ENCODE results near the gene SPSB2.

The SPSB2 gene

GRCh38 chr12:6825398-6826124 is 47.5 kb downstream of the SPSB2 start:
- Histone ChIP-seq H3K9ac (no peak overlapping the region), H3K4me3 (no peak overlapping the region), H3K36me3 (no peaks in the 10 kb centered on the region), H4K20me1 (peaks cover 0 to 61% (median 43%) of the 10 kb centered on the region in 11 experiments; a peak in 16 of 22 replicates), H3K4me1 (peaks cover 33 to 49% (median 43%) of the 10 kb centered on the region in 10 experiments), H3K4me2 (peak overlapping the region in 6 of 11 experiments; percentile 5 to 53 (median 24); a peak in 9 of 22 replicates), H3K27me3 (peaks cover 87 to 100% (median 100%) of the 10 kb centered on the region in 11 experiments), H3K9me3 (replicated peaks in 1 of 11) (no peaks in the 10 kb centered on the region), H3K27ac (no peak overlapping the region)
- no peak for TF ChIP-seq Cebpa-rat (IDR thresholded peaks at IDR 0.05)

- Histone ChIP-seq H3K4me2 (peak overlapping the region in 2 of 11 experiments; percentile 5 to 21; a peak in 4 of 22 replicates), H3K36me3 (no peaks in the 10 kb centered on the region), H4K20me1 (peaks cover 0 to 61% (median 37%) of the 10 kb centered on the region in 11 experiments; a peak in 15 of 22 replicates), H3K27me3 (peaks cover 87 to 100% (median 100%) of the 10 kb centered on the region in 11 experiments), H3K9me3 (replicated peaks in 1 of 11) (no peaks in the 10 kb centered on the region), H3K9ac (no peak overlapping the region), H3K27ac (no peak overlapping the region), H3K4me1 (peaks cover 33 to 56% (median 44%) of the 10 kb centered on the region in 10 experiments), H3K4me3 (no peak overlapping the region)
- TF ChIP-seq Cebpa-rat (IDR thresholded peaks at IDR 0.05), result no peak
Observed at GRCh38 chr12:6824901-6825381, 48.2 kb downstream of the SPSB2 start.

- Histone ChIP-seq H4K20me1 (peaks cover 0 to 66% (median 30%) of the 10 kb centered on the region in 11 experiments; a peak in 15 of 22 replicates), H3K4me3 (no peak overlapping the region), H3K4me1 (peaks cover 27 to 59% (median 42%) of the 10 kb centered on the region in 10 experiments), H3K9me3 (replicated peaks in 1 of 11) (no peaks in the 10 kb centered on the region), H3K4me2 (no peak overlapping the region), H3K36me3 (no peaks in the 10 kb centered on the region; a peak in 1 of 22 replicates), H3K27ac (no peak overlapping the region), H3K27me3 (peaks cover 87 to 100% (median 100%) of the 10 kb centered on the region in 11 experiments), H3K9ac (no peak overlapping the region)
- TF ChIP-seq Cebpa-rat (IDR thresholded peaks at IDR 0.05), result no peak
Observed at GRCh38 chr12:6824085-6824775, 48.9 kb downstream of the SPSB2 start.

- H4K20me1 ChIP-seq, result peaks cover 0 to 63% (median 22%) of the 10 kb centered on the region in 11 experiments; a peak in 14 of 22 replicates
Observed at GRCh38 chr12:6823182-6824084, 49.7 kb downstream of the SPSB2 start.

GRCh38 chr12:6822426-6823135 is 50.5 kb downstream of the SPSB2 start:
- H3K27me3 ChIP-seq, result peaks cover 72 to 92% (median 87%) of the 10 kb centered on the region in 11 experiments
- peaks cover 0 to 61% (median 21%) of the 10 kb centered on the region in 11 experiments; a peak in 11 of 22 replicates for H4K20me1 ChIP-seq
- H3K9me3 ChIP-seq (replicated peaks in 1 of 11), result no peaks in the 10 kb centered on the region
- no peak overlapping the region for H3K27ac ChIP-seq
- peak overlapping the region in 3 of 10 experiments; percentile 45 to 55 (median 52); a peak in 7 of 20 replicates for H3K4me3 ChIP-seq
- no peak for TF ChIP-seq Cebpa-rat (IDR thresholded peaks at IDR 0.05)
- no peaks in the 10 kb centered on the region; a peak in 1 of 22 replicates for H3K36me3 ChIP-seq
- peak overlapping the region in 5 of 11 experiments; percentile 78 to 92 (median 85); a peak in 9 of 22 replicates for H3K4me2 ChIP-seq
- peak overlapping the region in 1 of 11 experiments; percentile 64; a peak in 1 of 22 replicates for H3K9ac ChIP-seq
- H3K4me1 ChIP-seq, result peaks cover 17 to 46% (median 30%) of the 10 kb centered on the region in 10 experiments

More at GRCh38 chr12:6823182-6824084, 49.7 kb downstream of the SPSB2 start:
- TF ChIP-seq Cebpa-rat (IDR thresholded peaks at IDR 0.05), result no peak
- Histone ChIP-seq H3K9ac (no peak overlapping the region), H3K4me2 (no peak overlapping the region), H3K36me3 (no peaks in the 10 kb centered on the region; a peak in 1 of 22 replicates), H3K4me1 (peaks cover 19 to 52% (median 34%) of the 10 kb centered on the region in 10 experiments), H3K27me3 (peaks cover 79 to 99% (median 96%) of the 10 kb centered on the region in 11 experiments), H3K27ac (no peak overlapping the region), H3K9me3 (replicated peaks in 1 of 11) (no peaks in the 10 kb centered on the region), H3K4me3 (no peak overlapping the region)

- Histone ChIP-seq H3K27ac (peak within 1 kb of the TSS in 4 of 11 experiments; percentile 14 to 42 (median 34); a peak in 5 of 22 replicates), H3K4me2 (peak within 1 kb of the TSS; percentile 40 to 92 (median 67); a peak in 20 of 22 replicates), H3K4me3 (peak within 1 kb of the TSS in 8 of 10 experiments; percentile 4 to 61 (median 46); a peak in 12 of 20 replicates), H3K9ac (peak within 1 kb of the TSS in 5 of 11 experiments; percentile 42 to 64 (median 53); a peak in 9 of 22 replicates), H3K9me3 (replicated peaks in 1 of 11) (no peaks in the 10 kb centered on the region), H3K27me3 (peaks cover 64 to 84% (median 83%) of the 10 kb centered on the region in 11 experiments), H3K4me1 (peaks cover 10 to 39% (median 24%) of the 10 kb centered on the region in 10 experiments), H4K20me1 (peaks cover 0 to 55% (median 17%) of the 10 kb centered on the region in 11 experiments; a peak in 11 of 22 replicates), H3K36me3 (no peaks in the 10 kb centered on the region; a peak in 1 of 22 replicates)
- no peak for TF ChIP-seq Cebpa-rat (IDR thresholded peaks at IDR 0.05)
Observed at GRCh38 chr12:6821591-6822425, 51.3 kb downstream of the SPSB2 start, which contains the start of gene GPR162. TSS of gene GPR162 (plus strand) at chr12:6821821. CDS start at chr12:6823899, 2,078 bp downstream.
